ENCODE measurements around the gene CEACAM18. TPM values are rescaled to one million over a fixed set of nuclear protein-coding genes. Genes with fewer than 3 reads are reported as not detected.
"Not testable (repeated sequence)": the region's sequence is repeated elsewhere in the genome, so short reads cannot be mapped to it uniquely, and the experiment has no call there.

CEACAM18 gene
- not detected for polyA plus RNA-seq (ENCODE audit: insufficient read depth in 1 of 5, insufficient read length in 5 of 5, low replicate concordance in 1 of 5)
- long read RNA-seq, donor 1: 0 reads
- long read RNA-seq, donor 2: 0 reads
- long read RNA-seq, donor 3: 0 reads
- long read RNA-seq, donor 4: 0 reads
- long read RNA-seq, donor 5: 0 reads
- long read RNA-seq, donor 6: 0 reads
- long read RNA-seq, donor 7: 0 reads
- long read RNA-seq, donor 8: 0 reads

GRCh38 chr19:51478381-51479234 is at the start of gene CEACAM18:
CEACAM18 (plus strand) TSS chr19:51478539.
- DNase-seq: no peak

DNA sequence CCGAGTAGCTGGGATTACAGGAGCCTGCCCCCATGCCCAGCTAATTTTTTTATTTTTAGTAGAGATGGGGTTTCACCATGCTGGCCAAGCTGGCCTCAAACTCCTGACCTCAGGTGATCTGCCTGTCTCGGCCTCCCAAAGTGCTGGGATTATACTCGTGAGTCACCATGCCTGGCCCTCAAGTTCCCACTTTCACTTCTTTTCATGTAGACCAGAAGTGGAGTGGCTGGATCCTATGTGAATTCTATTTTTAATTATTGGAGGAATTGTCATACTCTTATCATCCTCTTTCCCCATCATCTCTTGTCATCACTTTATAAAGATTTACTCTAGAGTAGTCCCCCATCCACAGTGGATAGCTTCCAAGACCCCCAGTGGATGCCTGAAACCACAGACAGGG is 48.1 kb upstream of the CEACAM18 start:
- DNase-seq: no peak

DNA sequence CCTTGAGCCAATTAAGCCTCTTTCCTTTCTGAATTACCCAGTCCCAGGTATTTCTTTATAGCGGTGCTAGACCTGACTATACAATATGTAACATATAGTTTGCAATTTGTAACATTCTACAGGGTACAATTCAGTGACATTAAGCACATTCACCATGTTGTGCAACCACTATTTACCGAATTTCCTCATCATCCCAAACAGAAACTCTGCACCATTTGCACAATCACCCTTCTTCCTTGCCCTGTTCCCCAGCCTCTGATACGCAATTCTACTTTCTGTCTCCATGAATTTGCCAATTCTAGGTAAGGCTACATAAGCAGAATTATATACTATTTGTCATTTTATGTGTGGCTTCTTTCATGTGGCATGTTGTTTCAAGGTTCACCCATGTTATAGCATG is 47.2 kb upstream of the CEACAM18 start:
- no peak for DNase-seq

DNA sequence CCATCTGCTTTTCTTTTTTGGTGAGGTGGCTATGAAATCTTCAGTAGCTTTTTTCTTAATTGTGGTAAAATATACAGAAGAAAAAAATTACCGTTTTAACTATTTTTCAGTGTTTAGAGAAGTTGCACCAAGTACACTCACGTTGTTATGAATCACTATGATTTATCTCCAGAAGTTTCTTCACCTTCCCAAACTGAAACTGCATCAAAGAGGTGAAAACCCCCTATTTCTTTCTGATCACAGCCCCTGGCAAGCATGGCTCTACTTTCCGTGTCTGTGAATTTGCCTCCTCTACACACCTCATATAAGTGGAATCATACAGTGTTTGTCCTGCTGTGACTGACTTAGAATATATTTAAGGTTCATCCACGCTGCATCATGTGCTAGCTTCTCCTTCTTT is 45.3 kb upstream of the CEACAM18 start:
- DNase-seq: no peak

DNA sequence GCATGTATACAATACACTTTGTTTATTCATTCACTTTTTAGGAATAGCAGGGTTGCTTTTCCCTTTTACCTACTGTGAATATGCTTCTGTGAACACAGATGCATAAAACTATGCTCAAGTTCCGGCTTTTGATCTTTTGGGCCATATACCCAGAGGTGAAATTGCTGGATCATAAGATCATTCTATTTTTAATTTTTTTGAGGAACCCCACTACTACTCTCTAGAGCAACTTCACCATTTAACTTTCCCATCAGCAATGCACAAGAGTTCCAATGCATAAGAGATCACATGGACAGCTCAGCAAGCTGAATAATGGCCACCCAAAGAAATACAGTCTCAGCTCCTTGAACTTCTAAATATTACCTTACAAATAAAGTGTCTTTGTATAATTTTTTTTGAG is 43.9 kb upstream of the CEACAM18 start:
- DNase-seq: no peak

DNA sequence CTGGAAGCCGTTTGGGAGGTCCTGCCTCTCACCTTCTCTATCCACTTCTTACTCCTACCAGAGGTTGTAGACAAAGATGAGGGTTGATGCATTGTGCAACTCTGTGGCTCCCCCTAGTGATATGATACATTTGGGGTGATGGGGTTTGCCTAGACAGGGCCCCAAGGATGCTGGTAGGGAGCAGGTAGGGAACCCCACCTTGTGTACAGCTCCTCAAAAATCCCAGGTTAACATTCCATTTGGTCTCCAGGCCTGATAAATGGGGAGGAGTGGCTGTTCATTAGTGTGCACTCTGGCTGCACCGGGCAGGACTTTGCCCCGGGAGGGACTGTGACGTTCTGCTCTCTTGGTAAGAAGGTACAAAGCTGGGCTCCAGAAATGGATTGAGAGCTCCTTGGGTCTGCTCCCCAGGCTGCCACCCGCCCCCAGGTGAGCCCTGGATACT is 39.3 kb upstream of the CEACAM18 start:
- DNase-seq: no peak

GRCh38 chr19:51440052-51440451 is 38.3 kb upstream of the CEACAM18 start:
- no peak for DNase-seq

GRCh38 chr19:51440846-51441409 is 37.4 kb upstream of the CEACAM18 start:
- DNase-seq: no peak

DNA sequence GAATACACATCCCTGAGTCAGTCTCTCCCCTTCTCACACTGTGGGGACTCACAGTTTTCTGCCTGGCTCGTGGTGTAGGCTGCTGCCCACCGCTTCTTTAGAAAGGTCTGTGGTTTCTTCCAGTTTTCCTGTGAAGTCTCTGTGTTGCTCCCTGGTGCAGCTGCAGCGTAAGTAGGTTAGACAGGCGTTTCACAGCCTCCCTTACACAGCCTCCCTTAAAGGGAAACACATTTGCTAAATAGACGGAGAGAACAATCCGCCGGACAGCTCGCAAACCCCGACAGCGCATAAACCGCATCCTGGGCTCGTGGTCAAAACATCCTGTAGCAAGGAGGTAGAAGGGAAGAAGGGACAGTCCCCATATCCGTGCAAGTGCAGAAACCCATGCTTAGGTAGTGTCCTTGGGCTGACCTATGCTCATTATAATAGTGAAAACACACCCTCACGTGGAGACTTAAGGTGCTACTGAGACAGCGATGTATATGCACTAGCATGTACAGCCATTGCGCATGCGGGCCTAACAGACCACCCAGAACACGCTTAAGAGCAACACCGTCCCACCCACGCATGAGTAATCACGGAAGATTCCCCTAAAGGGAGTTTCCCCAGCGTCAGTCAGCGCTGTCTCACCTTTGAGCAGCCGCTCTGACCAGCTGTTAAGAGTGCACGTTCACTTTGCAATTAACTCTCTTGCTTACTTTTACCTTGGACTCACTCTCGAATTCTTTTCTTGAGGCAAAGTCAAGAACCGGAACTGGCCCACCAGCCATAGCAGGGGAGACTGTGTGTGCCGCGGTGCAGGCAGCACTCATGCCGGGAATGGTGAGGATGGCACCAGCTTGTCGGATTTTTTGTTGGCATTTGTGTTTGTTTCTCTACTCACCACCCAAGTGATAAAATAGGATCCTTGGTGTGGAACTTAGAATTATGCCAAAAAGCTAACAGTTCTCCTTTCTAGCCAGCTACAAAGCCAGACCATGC is 36.6 kb upstream of the CEACAM18 start:
- no peak for DNase-seq

DNA sequence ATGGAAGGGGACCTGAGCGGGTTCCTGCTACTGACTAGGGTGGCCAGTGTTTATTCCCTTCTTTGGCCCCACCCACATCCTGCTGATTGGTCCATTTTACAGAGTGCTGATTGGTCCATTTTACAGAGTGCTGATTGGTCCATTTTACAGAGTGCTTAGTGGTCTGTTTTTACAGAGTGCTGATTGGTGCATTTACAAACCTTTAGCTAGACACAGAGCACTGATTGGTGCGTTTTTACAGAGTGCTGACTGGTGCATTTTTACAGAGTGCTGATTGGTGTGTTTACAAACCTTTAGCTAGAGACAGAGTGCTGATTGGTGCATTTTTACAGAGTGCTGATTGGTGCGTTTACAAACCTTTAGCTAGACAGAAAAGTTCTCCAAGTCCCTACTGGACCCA is 30.8 kb upstream of the CEACAM18 start:
- not testable (repeated sequence) for DNase-seq

DNA sequence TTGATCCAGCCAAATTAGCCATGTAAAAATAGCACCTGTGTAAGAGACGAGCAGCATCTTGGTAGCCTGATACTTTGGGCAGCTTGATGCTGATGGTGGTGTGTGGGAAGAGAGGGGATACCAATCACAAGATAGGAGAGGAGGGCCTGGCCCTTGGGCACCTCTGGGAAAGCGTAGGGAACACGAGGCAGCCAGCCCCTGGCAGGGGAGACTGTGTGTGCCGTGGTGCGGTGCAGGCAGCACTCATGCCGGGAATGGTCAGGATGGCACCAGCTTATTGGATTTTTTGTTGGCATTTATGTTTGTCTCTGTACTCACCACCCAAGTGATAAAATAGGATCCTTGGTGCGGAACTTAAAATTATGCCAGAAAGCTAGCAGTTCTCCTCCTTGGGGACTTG is 30.3 kb upstream of the CEACAM18 start:
- DNase-seq: no peak

DNA sequence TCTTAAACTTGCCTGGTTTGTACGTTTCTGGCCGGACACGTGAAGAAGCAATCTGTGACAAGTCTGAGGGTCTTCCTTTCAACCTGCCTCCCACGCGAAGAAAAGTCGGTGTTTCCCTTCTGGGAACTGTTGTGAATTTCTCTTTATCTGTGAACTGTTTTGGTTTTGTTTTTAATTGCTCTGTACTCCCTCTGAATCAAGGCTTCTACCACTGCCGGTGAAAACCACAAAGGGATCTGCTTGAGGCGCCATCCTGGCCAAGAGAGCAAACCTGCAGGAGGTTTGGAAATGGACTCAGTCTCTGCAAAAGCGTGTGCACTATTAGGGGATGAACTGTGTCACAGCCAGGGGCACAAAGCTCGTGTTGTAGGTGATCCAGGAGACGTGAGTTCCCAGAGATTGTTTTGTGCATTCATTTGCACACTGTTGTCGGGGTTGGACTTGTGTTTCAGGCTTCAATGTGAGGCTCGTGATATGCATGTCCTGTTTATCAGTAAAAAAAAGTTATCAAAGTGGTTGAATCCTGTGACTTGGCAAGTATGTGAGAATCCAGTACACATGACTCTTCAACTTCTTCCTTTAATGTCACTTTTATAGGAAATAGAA is 29.8 kb upstream of the CEACAM18 start:
- no peak for DNase-seq

DNA sequence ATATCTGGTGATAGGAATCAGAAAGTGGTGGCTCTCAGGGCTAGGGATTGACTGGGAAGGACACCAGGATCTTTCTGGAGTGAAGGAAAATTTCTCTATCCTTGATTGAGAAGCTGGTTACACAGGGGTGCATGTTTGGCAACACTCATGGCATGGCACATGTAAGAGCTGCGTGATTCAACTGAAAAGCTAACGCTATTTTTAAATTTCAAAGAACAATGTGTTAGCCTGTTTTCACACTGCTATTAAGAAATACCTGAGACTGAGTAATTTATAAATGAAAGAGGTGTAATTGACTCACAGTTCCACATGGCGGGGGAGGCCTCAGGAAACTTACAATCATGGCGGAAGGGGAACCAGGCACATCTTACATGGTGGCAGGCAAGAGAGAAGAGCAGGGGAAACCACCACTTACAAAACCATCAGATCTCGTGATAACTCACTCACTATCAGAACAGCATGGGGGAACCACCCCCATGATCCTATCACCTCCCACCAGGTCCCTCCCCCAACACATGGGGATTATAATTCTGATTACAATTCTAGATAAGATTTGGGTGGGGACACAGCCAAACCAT is 27.5 kb upstream of the CEACAM18 start:
- DNase-seq: no peak

DNA sequence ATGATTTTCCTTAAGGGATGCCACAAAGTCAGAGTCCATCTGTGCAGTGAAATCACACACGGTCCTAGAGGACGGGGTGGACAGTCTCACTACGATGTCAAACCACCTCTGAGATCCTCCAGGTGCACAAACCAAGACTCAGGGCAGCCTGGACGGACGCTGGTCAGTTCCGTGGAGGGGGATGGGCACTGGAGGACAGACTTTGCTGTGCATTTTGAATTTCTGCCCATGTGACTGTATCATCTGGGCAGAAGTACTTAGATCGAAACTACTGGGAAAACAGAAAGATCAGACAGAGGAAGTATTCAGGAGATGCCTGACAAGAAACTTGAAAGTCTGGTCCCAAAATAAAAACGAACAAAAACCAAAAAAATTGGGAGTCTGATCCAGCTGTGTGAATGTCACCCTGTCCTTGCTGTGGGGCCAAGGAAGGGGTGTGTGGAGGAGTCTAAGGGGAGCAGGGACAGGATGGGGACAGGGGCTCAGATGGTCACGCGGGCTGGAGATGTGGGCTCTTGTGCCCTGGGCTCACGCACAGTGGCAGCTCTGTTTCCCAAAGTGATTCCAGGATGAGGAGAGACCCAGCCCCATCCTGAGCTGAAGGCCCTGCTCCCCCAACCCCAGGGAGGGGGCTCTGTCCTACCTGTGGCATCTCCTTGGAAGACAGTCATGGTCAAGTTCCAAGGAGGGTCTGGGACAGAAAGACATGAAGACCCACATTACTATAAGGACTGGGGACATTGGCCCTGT is 21.6 kb upstream of the CEACAM18 start:
- DNase-seq: no peak

DNA sequence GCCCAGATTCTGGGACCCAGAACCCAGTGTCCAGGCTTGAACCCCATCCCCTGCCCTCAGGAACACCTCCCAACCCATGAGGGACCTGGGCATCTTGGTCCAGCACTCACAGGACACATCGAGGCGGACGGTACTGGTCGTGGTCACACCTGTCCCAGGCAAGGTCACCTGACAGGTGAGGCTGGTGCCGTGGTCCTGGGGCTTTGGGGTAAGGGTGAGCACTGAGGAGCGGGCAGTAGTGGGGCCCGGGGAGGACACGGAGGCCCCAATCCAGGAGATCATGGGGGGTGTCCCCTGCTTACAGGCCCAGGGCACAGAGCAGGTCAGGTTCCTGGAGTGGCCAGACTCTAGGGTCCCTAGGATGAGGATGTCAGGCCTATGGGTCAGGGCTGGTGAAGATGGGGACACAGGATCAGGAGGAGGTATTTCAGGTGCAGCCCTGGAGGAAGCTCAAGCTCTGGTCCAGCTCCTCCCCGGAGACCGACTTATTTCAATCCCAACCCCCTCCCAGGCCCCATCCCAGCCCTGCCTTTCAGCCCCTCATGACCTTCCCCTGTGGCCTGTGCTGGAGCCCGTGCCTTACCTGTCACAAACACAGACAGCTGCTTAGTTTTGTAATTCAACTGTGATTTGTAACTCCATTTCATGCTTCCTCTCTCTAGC is 20.9 kb upstream of the CEACAM18 start:
- DNase-seq: no peak

GRCh38 chr19:51458051-51458645 is 20.2 kb upstream of the CEACAM18 start, which contains the start of gene SIGLEC8:
SIGLEC8 (minus strand) TSS chr19:51458454; CDS start chr19:51458387, 67 bp downstream.
- DNase-seq: no peak

DNA sequence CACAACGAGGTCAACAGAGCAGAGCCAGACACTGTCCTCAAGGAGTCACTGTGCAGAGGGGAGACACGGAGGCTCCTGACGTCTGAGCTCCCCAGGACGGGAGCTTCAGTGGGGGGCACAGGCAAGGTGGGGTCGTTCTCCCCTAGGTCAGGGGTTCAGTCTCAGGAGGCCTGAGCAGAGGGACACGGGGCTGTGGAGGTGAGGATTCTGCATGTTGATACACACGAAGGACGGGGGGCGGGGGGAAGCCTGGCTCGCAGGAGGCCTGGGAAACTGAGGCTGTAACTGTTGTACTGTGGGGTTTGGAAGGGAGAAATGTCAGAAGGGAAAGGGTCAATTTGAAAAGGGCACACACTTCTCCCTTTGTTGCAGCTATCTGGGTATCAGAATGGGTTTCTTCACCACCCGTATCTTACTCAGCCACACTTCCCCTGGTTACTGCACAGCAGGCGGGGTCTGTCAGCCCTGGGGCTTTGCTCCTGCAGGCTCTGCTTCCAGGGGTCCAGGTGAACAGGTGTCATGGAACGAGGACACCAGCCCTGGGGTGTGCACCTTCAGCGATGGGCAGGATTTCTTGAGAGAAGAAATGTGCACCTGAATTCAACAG is 19.3 kb upstream of the CEACAM18 start:
- DNase-seq: no peak

DNA sequence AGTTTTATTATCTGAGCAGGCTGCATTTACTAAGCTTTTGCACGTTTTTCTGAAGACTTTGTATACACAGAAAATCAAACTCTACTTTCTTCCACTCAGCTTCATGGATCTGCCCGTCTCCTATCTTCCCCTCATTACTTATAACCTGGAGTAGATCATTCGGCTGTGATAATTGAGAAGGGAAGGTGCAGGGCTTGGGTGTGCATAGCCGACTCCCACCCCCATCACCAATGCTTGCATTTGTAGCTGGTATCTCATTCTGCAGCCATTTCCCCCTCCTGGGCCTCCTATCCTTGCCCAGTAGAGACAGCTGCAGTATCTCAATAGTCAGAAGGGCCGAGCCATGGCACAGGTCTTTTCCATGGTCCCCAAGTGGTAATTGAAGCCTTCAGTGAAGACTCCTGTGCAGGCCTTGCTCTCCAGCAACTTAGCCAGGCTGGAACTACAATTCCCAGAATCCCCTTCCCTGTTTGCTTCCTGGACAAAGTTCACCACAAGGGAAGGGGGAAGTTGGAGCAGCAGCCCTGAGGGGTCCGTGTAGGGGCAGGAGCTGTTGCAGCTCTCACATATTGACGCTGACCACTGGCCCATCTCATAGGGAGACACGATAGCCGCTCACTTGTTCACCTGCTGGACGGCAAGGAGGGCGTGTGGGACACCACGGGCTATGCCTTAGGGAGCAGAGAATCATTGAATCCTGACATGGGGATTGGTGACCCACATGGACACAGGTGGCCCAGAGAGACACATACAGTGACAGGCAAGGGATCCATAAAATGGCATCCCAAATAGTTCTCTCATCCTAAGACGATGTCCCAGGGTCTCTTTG is 18.0 kb upstream of the CEACAM18 start:
- no peak for DNase-seq
